SK-N-SH (cell line): ENCODE measurements around the gene SERPINA1. TPM values are rescaled to one million over a fixed set of nuclear protein-coding genes. Genes with fewer than 3 reads are reported as not detected.

Experiments used
- CTCF ChIA-PET: fragments of 300-600, 350-600 bp; formaldehyde crosslinking; extraction: SDS; loops from one replicate; lab custom pipeline; 2021; lab: Yijun Ruan, JAX
- POLR2A ChIA-PET: fragments of 350-600 bp; sonication (Branson Sonifier 250); formaldehyde crosslinking; extraction: SDS; loops from one replicate; lab custom pipeline; 2020; ENCODE audit warnings: antibody characterized with exemption, inconsistent platforms; lab: Yijun Ruan, JAX
- DNase-seq: peaks from one replicate; pipeline ENCODE4 v3.0.0; 2012
- H2AFZ ChIP-seq: fragments of 200-600 bp; sonication (generic); 2 replicates; pipeline ENCODE4 v1.8.1; 2016; ENCODE audit warnings: antibody characterized with exemption, mild to moderate bottlenecking, low read depth
- H3F3A ChIP-seq: fragments of 200-600 bp; sonication (generic); replicated peaks from 2 replicates; pipeline ENCODE3; 2016; ENCODE audit warnings: antibody characterized with exemption, mild to moderate bottlenecking; ENCODE audit not compliant: insufficient read depth
- H3K27ac ChIP-seq, 2 experiments: fragments of 200-500 bp in 1 of 2; fragments of 200-600 bp in 1 of 2; sonication (Bioruptor generic) in 1 of 2; sonication (generic), shearing (Covaris generic) in 1 of 2; 2 replicates each; pipeline versions ENCODE4 v1.5.1 to v1.6.1; 2014 to 2016; ENCODE audit warnings: low read depth in 2 of 2, inconsistent platforms in 1 of 2, low read length in 1 of 2, mild to moderate bottlenecking in 1 of 2, mixed read lengths in 1 of 2
- H3K27me3 ChIP-seq: fragments of 200-600 bp; sonication (generic), shearing (Covaris generic); 2 replicates; pipeline ENCODE4 v1.6.1; 2016; ENCODE audit warnings: mixed run types; ENCODE audit not compliant: insufficient read depth
- H3K36me3 ChIP-seq, 2 experiments: fragments of 200-500 bp in 1 of 2; fragments of 200-600 bp in 1 of 2; sonication (Bioruptor generic) in 1 of 2; sonication (generic) in 1 of 2; replicated peaks in 1 of 2; 2 replicates each; pipeline versions ENCODE3 to v1.5.1; 2014 to 2016; ENCODE audit warnings: low read length in 1 of 2, mild to moderate bottlenecking in 1 of 2; ENCODE audit not compliant: insufficient read depth in 2 of 2, control insufficient read depth in 1 of 2
- H3K4me1 ChIP-seq, 2 experiments: fragments of 200-500 bp in 1 of 2; fragments of 200-600 bp in 1 of 2; sonication (Bioruptor generic) in 1 of 2; sonication (generic), shearing (Covaris generic) in 1 of 2; 2 replicates each; pipeline versions ENCODE4 v1.5.1 to v1.6.1; 2014 to 2016; ENCODE audit warnings: low read depth in 1 of 2, low read length in 1 of 2, mixed run types in 1 of 2; ENCODE audit not compliant: insufficient read depth in 2 of 2, control insufficient read depth in 1 of 2
- H3K4me2 ChIP-seq: fragments of 200-600 bp; sonication (generic), shearing (Covaris generic); 2 replicates; pipeline ENCODE4 v1.6.1; 2017; ENCODE audit warnings: mixed run types
- H3K4me3 ChIP-seq, 2 experiments: fragments of 200-500 bp in 1 of 2; fragments of 200-600 bp in 1 of 2; sonication (Bioruptor generic) in 1 of 2; sonication (generic), shearing (Covaris generic) in 1 of 2; 2 replicates each; pipeline versions ENCODE4 v1.5.1 to v1.8.1; 2014 to 2016; ENCODE audit warnings: low read depth in 2 of 2, inconsistent platforms in 1 of 2, low read length in 1 of 2, mild to moderate bottlenecking in 1 of 2, mixed read lengths in 1 of 2, moderate library complexity in 1 of 2
- H3K79me2 ChIP-seq: fragments of 200-600 bp; sonication (generic); 2 replicates; pipeline ENCODE4 v1.8.1; 2017; ENCODE audit warnings: mild to moderate bottlenecking; ENCODE audit not compliant: insufficient read depth
- H3K9ac ChIP-seq: fragments of 200-600 bp; sonication (generic); 2 replicates; pipeline ENCODE4 v1.6.1; 2017; ENCODE audit warnings: mixed run types
- H3K9me2 ChIP-seq: fragments of 200-600 bp; sonication (generic); 2 replicates; pipeline ENCODE4 v1.6.1; 2017; ENCODE audit warnings: mixed run types
- H3K9me3 ChIP-seq: fragments of 200-600 bp; sonication (generic); 2 replicates; pipeline ENCODE4 v1.6.1; 2017; ENCODE audit warnings: mixed run types, mild to moderate bottlenecking, moderate library complexity
- H4K20me1 ChIP-seq: fragments of 200-600 bp; sonication (generic); 2 replicates; pipeline ENCODE4 v1.6.1; 2017; ENCODE audit warnings: mild to moderate bottlenecking, mixed run types; ENCODE audit not compliant: insufficient read depth
- ELF1 ChIP-seq: IDR thresholded peaks from 2 replicates; pipeline ENCODE4 v1.4.0; 2012
- EP300 ChIP-seq, 2 experiments: IDR thresholded peaks; 2 replicates each; pipeline versions ENCODE4 v1.4.0 to v1.6.1; 2012; ENCODE audit warnings: borderline replicate concordance in 1 of 2, low read depth in 1 of 2, low read length in 1 of 2
- EZH2phosphoT487 ChIP-seq: fragments of 200-600 bp; sonication (generic); IDR thresholded peaks from 2 replicates; pipeline ENCODE4 v1.6.1; 2017; ENCODE audit warnings: low read depth, mixed run types, mild to moderate bottlenecking, antibody characterized with exemption, moderate library complexity, borderline replicate concordance
- FOSL2 ChIP-seq: IDR thresholded peaks from 2 replicates; pipeline ENCODE4 v1.4.0; 2012; ENCODE audit warnings: low read depth, mild to moderate bottlenecking, moderate library complexity, borderline replicate concordance
- FOXJ3 ChIP-seq: sonication (generic); formaldehyde crosslinking; IDR thresholded peaks from 2 replicates; pipeline ENCODE4 v1.5.1; 2020; ENCODE audit warnings: mild to moderate bottlenecking, missing genetic modification reagents
- GABPA ChIP-seq: IDR thresholded peaks from 2 replicates; pipeline ENCODE4 v1.4.0; 2012; ENCODE audit warnings: low read depth, mild to moderate bottlenecking
- GATA2 ChIP-seq: sonication (generic); formaldehyde crosslinking; IDR thresholded peaks from 2 replicates; pipeline ENCODE4 v1.5.0; 2020; ENCODE audit warnings: mild to moderate bottlenecking, missing genetic modification reagents
- IRF3 ChIP-seq: fragments of 150-350 bp; IDR thresholded peaks from 2 replicates; pipeline ENCODE4 v1.6.1; 2016; ENCODE audit warnings: mild to moderate bottlenecking, low read depth, low read length
- MAX ChIP-seq: IDR thresholded peaks from 2 replicates; pipeline ENCODE4 v1.4.0; 2012; ENCODE audit warnings: low read depth
- MEF2A ChIP-seq: IDR thresholded peaks from 2 replicates; pipeline ENCODE4 v1.4.0; 2012; ENCODE audit warnings: low read depth, borderline replicate concordance
- NFIC ChIP-seq: IDR thresholded peaks from 2 replicates; pipeline ENCODE4 v1.4.0; 2012; ENCODE audit warnings: borderline replicate concordance
- PBX3 ChIP-seq: IDR thresholded peaks from 2 replicates; pipeline ENCODE4; 2012
- RAD21 ChIP-seq: IDR thresholded peaks from 2 replicates; pipeline ENCODE4 v1.6.1; 2012; ENCODE audit warnings: mild to moderate bottlenecking, low read length
- RCOR1 ChIP-seq: fragments of 150-350 bp; IDR thresholded peaks from 2 replicates; pipeline ENCODE4 v1.6.1; 2017; ENCODE audit warnings: antibody characterized with exemption, low read length
- RFX5 ChIP-seq: IDR thresholded peaks from 2 replicates; pipeline ENCODE4 v1.6.1; 2012; ENCODE audit warnings: mild to moderate bottlenecking, improper control_type of control experiment, low read length
- RXRA ChIP-seq: IDR thresholded peaks from 2 replicates; pipeline ENCODE4 v1.4.0; 2012; ENCODE audit warnings: low read depth, mild to moderate bottlenecking, borderline replicate concordance
- SMC3 ChIP-seq: IDR thresholded peaks from 2 replicates; pipeline ENCODE4 v1.6.1; 2012; ENCODE audit warnings: low read depth, low read length, improper control_type of control experiment
- TAF1 ChIP-seq: IDR thresholded peaks from 2 replicates; pipeline ENCODE4 v1.6.1; 2012; ENCODE audit warnings: low read depth, mild to moderate bottlenecking, low read length, moderate library complexity, borderline replicate concordance
- TCF12 ChIP-seq: IDR thresholded peaks from 2 replicates; pipeline ENCODE4 v1.4.0; 2012
- TEAD4 ChIP-seq: IDR thresholded peaks from 2 replicates; pipeline ENCODE4 v1.4.0; 2012; ENCODE audit warnings: mild to moderate bottlenecking, borderline replicate concordance; ENCODE audit not compliant: insufficient read depth
- YY1 ChIP-seq: IDR thresholded peaks from 2 replicates; pipeline ENCODE4 v1.4.0; 2012; ENCODE audit warnings: low read depth, mild to moderate bottlenecking
- WGBS: methylation state at CpG from one replicate; pipeline ENCODE4 v1.1.6; 2017; ENCODE audit warnings: low lambda C conversion rate; 5-methylcytosine and 5-hydroxymethylcytosine counted together
- polyA plus RNA-seq, 3 experiments: library from polyadenylated mRNA; depleted of rRNA; stranded (reverse); fragments of >200 nt; gene quantifications; 2 replicates each; pipeline ENCODE4 v1.2.3, GENCODE V29; 2012
- TF ChIP-seq, protein P1 (sequence below): IDR thresholded peaks from 2 replicates; pipeline ENCODE4 v1.4.0; 2012; ENCODE audit warnings: low read depth, borderline replicate concordance
- TF ChIP-seq, protein P2 (sequence below): fragments of 200-600 bp; sonication (generic); IDR thresholded peaks from 2 replicates; pipeline ENCODE4 v1.6.1; 2017; ENCODE audit warnings: antibody characterized with exemption, mild to moderate bottlenecking, moderate library complexity
- TF ChIP-seq, protein P3 (sequence below): IDR thresholded peaks from 2 replicates; pipeline ENCODE4 v1.4.0; 2012; ENCODE audit warnings: low read depth, borderline replicate concordance

SERPINA1 gene
- polyA plus RNA-seq, 1 of the 3 experiments (the other 2 are of a cell fraction) = 11.3 TPM

- no peak overlapping the region; the same call in 1 of the 2 replicates for H3K9ac ChIP-seq
- H3K27me3 ChIP-seq = no peaks in the 10 kb centered on the region
- 0 out of 2 replicates have a peak overlapping the region, but pooled peaks have one; percentile 32 for H2AFZ ChIP-seq
- H3K4me2 ChIP-seq = peak overlapping the region; percentile 34; the same call in 1 of the 2 replicates
- CTCF ChIA-PET = interaction anchor here (1.2 kb wide), 1 partner anchor 141 kb away, joined by 4 read pairs; no protein-coding TSS in a partner anchor
- 31% methylated on average over 9 of the region's 12 CpGs for WGBS
- POLR2A ChIA-PET = interaction anchor here (1.0 kb wide), 1 partner anchor 26 kb away, joined by 3 read pairs; no protein-coding TSS in a partner anchor
- H3K4me3 ChIP-seq = no peak overlapping the region
- H3K4me1 ChIP-seq = peaks cover 0 to 21% of the 10 kb centered on the region in 2 experiments; a peak in 3 of 4 replicates
- no peak for DNase-seq
- H3K36me3 ChIP-seq = no peaks in the 10 kb centered on the region
- H3K79me2 ChIP-seq = no peaks in the 10 kb centered on the region
- no peaks in the 10 kb centered on the region for H3K9me3 ChIP-seq
- peaks cover 17% of the 10 kb centered on the region for H3F3A ChIP-seq
- H4K20me1 ChIP-seq = no peaks in the 10 kb centered on the region
- no peaks in the 10 kb centered on the region for H3K9me2 ChIP-seq
- peak overlapping the region in 1 of 2 experiments; percentile 91; a peak in 2 of 4 replicates for H3K27ac ChIP-seq
- TF ChIP-seq ELF1 (peak; percentile 42; the same call in 1 of the 2 replicates), GATA2 (CRISPR knock-in tag) (no peak), EP300 (IDR thresholded peaks at IDR 0.05; ENCODE audit: borderline replicate concordance in 1 of 2, low read depth in 1 of 2, low read length in 1 of 2) (peak in 1 of 2 experiments; percentile 75; a peak in 2 of 4 replicates), MEF2A (no peak), MAX (peak; percentile 91), YY1 (no peak), EZH2phosphoT487 (no peak), TAF1 (no peak), TEAD4 (0 out of 2 replicates have a peak, but pooled peaks have one; percentile 33), RXRA (peak; percentile 20; the same call in 1 of the 2 replicates), FOSL2 (peak; percentile 97), SMC3 (no peak), RCOR1 (no peak), NFIC (peak; percentile 66), IRF3 (no peak), GABPA (0 out of 2 replicates have a peak, but pooled peaks have one; percentile 16), PBX3 (peak; percentile 66), RFX5 (no peak), FOXJ3 (CRISPR knock-in tag) (no peak), RAD21 (no peak), TCF12 (peak; percentile 82)
- TF ChIP-seq, protein P1, sequence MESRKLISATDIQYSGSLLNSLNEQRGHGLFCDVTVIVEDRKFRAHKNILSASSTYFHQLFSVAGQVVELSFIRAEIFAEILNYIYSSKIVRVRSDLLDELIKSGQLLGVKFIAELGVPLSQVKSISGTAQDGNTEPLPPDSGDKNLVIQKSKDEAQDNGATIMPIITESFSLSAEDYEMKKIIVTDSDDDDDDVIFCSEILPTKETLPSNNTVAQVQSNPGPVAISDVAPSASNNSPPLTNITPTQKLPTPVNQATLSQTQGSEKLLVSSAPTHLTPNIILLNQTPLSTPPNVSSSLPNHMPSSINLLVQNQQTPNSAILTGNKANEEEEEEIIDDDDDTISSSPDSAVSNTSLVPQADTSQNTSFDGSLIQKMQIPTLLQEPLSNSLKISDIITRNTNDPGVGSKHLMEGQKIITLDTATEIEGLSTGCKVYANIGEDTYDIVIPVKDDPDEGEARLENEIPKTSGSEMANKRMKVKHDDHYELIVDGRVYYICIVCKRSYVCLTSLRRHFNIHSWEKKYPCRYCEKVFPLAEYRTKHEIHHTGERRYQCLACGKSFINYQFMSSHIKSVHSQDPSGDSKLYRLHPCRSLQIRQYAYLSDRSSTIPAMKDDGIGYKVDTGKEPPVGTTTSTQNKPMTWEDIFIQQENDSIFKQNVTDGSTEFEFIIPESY = no peak; the same call in 1 of the 2 replicates
- TF ChIP-seq, protein P2, sequence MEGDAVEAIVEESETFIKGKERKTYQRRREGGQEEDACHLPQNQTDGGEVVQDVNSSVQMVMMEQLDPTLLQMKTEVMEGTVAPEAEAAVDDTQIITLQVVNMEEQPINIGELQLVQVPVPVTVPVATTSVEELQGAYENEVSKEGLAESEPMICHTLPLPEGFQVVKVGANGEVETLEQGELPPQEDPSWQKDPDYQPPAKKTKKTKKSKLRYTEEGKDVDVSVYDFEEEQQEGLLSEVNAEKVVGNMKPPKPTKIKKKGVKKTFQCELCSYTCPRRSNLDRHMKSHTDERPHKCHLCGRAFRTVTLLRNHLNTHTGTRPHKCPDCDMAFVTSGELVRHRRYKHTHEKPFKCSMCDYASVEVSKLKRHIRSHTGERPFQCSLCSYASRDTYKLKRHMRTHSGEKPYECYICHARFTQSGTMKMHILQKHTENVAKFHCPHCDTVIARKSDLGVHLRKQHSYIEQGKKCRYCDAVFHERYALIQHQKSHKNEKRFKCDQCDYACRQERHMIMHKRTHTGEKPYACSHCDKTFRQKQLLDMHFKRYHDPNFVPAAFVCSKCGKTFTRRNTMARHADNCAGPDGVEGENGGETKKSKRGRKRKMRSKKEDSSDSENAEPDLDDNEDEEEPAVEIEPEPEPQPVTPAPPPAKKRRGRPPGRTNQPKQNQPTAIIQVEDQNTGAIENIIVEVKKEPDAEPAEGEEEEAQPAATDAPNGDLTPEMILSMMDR = no peak
- TF ChIP-seq, protein P3, sequence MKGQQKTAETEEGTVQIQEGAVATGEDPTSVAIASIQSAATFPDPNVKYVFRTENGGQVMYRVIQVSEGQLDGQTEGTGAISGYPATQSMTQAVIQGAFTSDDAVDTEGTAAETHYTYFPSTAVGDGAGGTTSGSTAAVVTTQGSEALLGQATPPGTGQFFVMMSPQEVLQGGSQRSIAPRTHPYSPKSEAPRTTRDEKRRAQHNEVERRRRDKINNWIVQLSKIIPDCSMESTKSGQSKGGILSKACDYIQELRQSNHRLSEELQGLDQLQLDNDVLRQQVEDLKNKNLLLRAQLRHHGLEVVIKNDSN = no peak
These were observed 42.9 kb downstream of the SERPINA1 start for GRCh38 chr14:94345344-94346064.
